Colonic mucosa (tissue), 4 donors: ENCODE results near the gene BRD8. TPM values are rescaled to one million over a fixed set of nuclear protein-coding genes. Genes with fewer than 3 reads are reported as not detected.

Experiments
- DNase-seq: peaks from one replicate; pipeline ENCODE4 v3.0.0-alpha.2; 2020
- H3K27ac ChIP-seq: fragments of 200-600 bp; one replicate; pipeline ENCODE4 v1.8.0; 2021
- H3K27me3 ChIP-seq: fragments of 200-600 bp; one replicate; pipeline ENCODE4 v1.8.0; 2021
- H3K36me3 ChIP-seq: fragments of 200-600 bp; one replicate; pipeline ENCODE4 v1.8.0; 2021
- H3K4me1 ChIP-seq: fragments of 200-600 bp; one replicate; pipeline ENCODE4 v1.8.0; 2021; ENCODE audit warnings: mild to moderate bottlenecking
- H3K4me3 ChIP-seq: fragments of 200-600 bp; one replicate; pipeline ENCODE4 v1.8.0; 2021
- H3K9ac ChIP-seq, 2 donors: one replicate each; pipeline ENCODE4 v1.7.0; 2013; ENCODE audit warnings: control low read depth in 2 of 2, low read depth in 2 of 2, low read length in 2 of 2
- H3K9me3 ChIP-seq: fragments of 200-600 bp; one replicate; pipeline ENCODE4 v1.8.0; 2021
- CTCF ChIP-seq: fragments of 200-600 bp; IDR thresholded peaks from one replicate; pipeline ENCODE4 v1.8.0; 2022; ENCODE audit warnings: antibody characterized with exemption, mild to moderate bottlenecking
- intact Hi-C: fragments of 100-400 bp; cut with DNase I; formaldehyde crosslinking; loops from one replicate; pipeline ENCODE4 v1.14.1; 2022
- total RNA-seq, 2 donors: library from RNA; stranded (reverse); fragmentation: NEBNext Ultra II Directional in 1 of 2; extraction: Animal tissue kit (Norgen Biotek cat#: 25700) in 1 of 2; gene quantifications; one replicate each; pipeline ENCODE4 v1.2.1, GENCODE V29; 2021
- donor health status: healthy.
- donor health status: DM: no; HTN: no; CAD: no.
- donor health status: DM: no; HTN: no; CAD: no.

BRD8 gene
- total RNA-seq, 2 donors from 2014 or later: 32.5 to 65.9 TPM

- DNase-seq: no peak
- H3K27ac ChIP-seq: no peak overlapping the region
- no peaks in the 10 kb centered on the region for H3K27me3 ChIP-seq
- no peak overlapping the region for H3K4me3 ChIP-seq
- intact Hi-C loops: no loop called here
- no peak for TF ChIP-seq CTCF
- no peaks in the 10 kb centered on the region for H3K9me3 ChIP-seq
- no peaks in the 10 kb centered on the region for H3K4me1 ChIP-seq
- no peak overlapping the region for H3K9ac ChIP-seq
- no peaks in the 10 kb centered on the region for H3K36me3 ChIP-seq
These were observed 68.0 kb downstream of the BRD8 start for GRCh38 chr5:138110266-138110963.

- intact Hi-C loops: no loop called here
- DNase-seq: no peak
- TF ChIP-seq CTCF: no peak
These were observed 68.8 kb downstream of the BRD8 start for GRCh38 chr5:138109463-138110265.

GRCh38 chr5:138107213-138107612 is 71.2 kb downstream of the BRD8 start:
- intact Hi-C loops: no loop called here
- no peak overlapping the region for H3K4me3 ChIP-seq
- no peaks in the 10 kb centered on the region for H3K9me3 ChIP-seq
- TF ChIP-seq CTCF: no peak
- no peak overlapping the region for H3K27ac ChIP-seq
- no peaks in the 10 kb centered on the region for H3K4me1 ChIP-seq
- DNase-seq: no peak
- H3K27me3 ChIP-seq: no peaks in the 10 kb centered on the region
- no peaks in the 10 kb centered on the region for H3K36me3 ChIP-seq
- no peak overlapping the region for H3K9ac ChIP-seq

More at GRCh38 chr5:138109463-138110265, 68.8 kb downstream of the BRD8 start:
- no peaks in the 10 kb centered on the region for H3K36me3 ChIP-seq
- H3K4me1 ChIP-seq: no peaks in the 10 kb centered on the region
- no peak overlapping the region for H3K27ac ChIP-seq
- H3K27me3 ChIP-seq: no peaks in the 10 kb centered on the region
- no peaks in the 10 kb centered on the region for H3K9me3 ChIP-seq
- no peak overlapping the region for H3K9ac ChIP-seq
- H3K4me3 ChIP-seq: no peak overlapping the region

- H3K27me3 ChIP-seq: no peaks in the 10 kb centered on the region
- intact Hi-C loops: no loop called here
- H3K9me3 ChIP-seq: no peaks in the 10 kb centered on the region
- H3K36me3 ChIP-seq: no peaks in the 10 kb centered on the region
- no peak for DNase-seq
- no peak overlapping the region for H3K4me3 ChIP-seq
- H3K9ac ChIP-seq: no peak overlapping the region
- no peak for TF ChIP-seq CTCF
- H3K27ac ChIP-seq: no peak overlapping the region
- no peaks in the 10 kb centered on the region for H3K4me1 ChIP-seq
These were observed 72.7 kb downstream of the BRD8 start for GRCh38 chr5:138105709-138106108.

- H3K27ac ChIP-seq: no peak overlapping the region
- no peaks in the 10 kb centered on the region for H3K9me3 ChIP-seq
- H3K9ac ChIP-seq: no peak overlapping the region
- H3K27me3 ChIP-seq: no peaks in the 10 kb centered on the region
- intact Hi-C loops: no loop called here
- H3K36me3 ChIP-seq: no peaks in the 10 kb centered on the region
- TF ChIP-seq CTCF: no peak
- H3K4me1 ChIP-seq: no peaks in the 10 kb centered on the region
- DNase-seq: no peak
- H3K4me3 ChIP-seq: no peak overlapping the region
These were observed 75.2 kb downstream of the BRD8 start for GRCh38 chr5:138103319-138103637.
